CD4-positive, alpha-beta T cell treated with Interleukin-15 for 4 hours (primary cell): Measurements from ENCODE around the gene HMGCR.
"Not testable (repeated sequence)": the region's sequence is repeated elsewhere in the genome, so short reads cannot be mapped to it uniquely, and the experiment has no call there.

Source experiments
- DNase-seq: peaks from one replicate; pipeline ENCODE4 v3.0.0-alpha.2; 2020; ENCODE audit warnings: low spot score

HMGCR gene

GRCh38 chr5:75336615-75337336, at the start of gene HMGCR:
Gene HMGCR, plus strand, starts transcription at chr5:75337220. Its CDS starts 5,386 bp downstream, at chr5:75342606.
- DNase-seq, result peak; percentile 97

GRCh38 chr5:75291844-75292243, 45.2 kb upstream of the HMGCR start:
- DNase-seq, result not testable (repeated sequence)

DNA sequence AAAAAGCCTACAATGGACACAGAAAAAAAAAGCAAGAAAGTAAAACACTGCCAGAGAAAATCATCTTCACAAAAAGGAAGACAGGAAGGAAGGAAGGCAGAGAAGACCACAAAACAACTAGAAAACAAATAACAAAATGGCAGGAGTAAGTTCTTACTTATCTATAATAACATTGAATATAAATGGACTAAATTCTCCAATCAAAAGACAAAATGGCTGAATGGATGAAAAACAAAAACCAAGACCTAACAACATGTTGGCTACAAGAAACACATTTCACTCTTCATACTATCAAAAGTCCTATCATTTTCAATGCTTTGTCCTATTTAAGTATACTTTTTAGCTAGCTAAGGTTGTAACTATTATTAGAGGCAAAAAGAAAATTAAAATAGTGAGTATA, 36.9 kb upstream of the HMGCR start:
- no peak for DNase-seq

DNA sequence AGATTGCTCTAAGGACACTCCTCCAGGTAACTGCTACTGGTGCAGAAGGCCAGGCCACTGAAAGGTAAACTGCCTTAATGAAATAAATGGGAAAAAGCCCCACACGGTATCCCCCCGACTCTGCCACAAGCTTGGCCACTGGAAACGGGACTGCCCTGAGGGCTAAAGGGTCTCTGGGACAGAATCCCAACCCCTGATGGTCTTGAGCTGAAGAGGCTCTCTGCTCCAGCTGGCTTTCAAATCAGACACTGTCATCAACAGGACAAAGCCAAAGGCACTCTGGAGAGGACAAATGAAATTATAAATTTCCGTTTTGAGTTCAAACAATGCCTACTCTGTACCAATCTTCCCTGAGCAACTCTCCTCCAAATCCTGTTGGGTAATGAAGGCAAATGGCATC, 33.6 kb upstream of the HMGCR start:
- DNase-seq, result no peak

GRCh38 chr5:75304486-75304885, 32.5 kb upstream of the HMGCR start:
- not testable (repeated sequence) for DNase-seq

DNA sequence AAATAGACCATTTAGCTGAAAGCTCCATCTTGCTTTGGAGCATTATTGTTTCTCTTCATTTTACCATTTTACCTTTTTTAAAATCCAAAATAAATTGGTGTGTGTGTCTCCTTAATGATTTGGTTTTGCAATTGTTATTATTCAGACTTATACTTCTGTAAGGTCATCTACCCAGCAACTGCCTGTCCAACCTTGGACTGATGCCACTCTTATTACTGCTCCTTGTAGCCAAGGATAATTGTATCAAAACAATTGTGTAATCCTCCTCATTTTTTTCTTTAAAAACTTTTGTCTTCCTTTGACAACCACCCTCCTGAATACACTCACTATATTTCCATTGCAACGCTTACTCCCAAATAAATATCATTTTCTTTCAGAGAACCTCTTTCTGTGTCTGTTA, 30.3 kb upstream of the HMGCR start:
- DNase-seq, result no peak

- no peak for DNase-seq
Measured at GRCh38 chr5:75310212-75310611, 26.8 kb upstream of the HMGCR start.

- not testable (repeated sequence) for DNase-seq
Measured at GRCh38 chr5:75319148-75319547, 17.9 kb upstream of the HMGCR start.

DNA sequence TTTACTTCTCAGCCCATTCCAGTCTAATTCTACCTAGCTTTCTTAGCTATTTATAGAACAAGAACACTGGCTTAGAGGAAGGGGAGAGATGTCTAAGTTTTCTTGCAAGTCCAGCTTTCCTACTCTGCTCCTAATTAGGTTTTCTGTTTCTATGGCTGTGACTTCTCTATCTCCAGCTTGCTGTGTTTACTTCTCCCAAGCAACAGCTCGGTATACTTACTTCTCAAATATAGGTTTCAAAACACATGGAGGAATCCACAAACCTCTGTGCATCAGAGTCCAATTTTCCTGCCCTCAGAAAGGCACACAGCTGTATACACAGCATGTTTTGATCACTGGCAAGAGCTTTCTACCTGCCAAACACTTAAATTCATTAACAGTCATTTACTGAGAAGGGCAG, 17.4 kb upstream of the HMGCR start:
- no peak for DNase-seq

GRCh38 chr5:75320371-75320770, 16.6 kb upstream of the HMGCR start:
- DNase-seq, result no peak

DNA sequence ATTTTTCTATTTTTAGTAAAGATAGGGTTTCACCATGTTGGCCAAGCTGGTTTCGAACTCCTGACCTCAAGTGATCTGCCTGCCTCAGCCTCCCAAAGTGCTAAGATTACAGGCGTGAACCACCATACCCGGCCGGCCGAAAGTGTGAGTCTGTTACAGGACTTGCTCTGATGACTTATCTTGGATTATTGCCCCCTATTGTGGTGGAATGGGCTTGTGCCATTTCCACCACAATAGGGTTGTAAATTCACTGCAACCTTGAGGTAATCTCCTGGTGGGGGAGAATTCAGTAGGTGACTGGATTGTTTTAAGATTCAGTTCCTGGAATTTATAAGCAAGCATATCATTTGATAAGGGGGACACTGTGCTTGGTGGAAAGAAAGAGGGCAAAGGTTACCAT, 15.0 kb upstream of the HMGCR start:
- DNase-seq, result no peak

DNA sequence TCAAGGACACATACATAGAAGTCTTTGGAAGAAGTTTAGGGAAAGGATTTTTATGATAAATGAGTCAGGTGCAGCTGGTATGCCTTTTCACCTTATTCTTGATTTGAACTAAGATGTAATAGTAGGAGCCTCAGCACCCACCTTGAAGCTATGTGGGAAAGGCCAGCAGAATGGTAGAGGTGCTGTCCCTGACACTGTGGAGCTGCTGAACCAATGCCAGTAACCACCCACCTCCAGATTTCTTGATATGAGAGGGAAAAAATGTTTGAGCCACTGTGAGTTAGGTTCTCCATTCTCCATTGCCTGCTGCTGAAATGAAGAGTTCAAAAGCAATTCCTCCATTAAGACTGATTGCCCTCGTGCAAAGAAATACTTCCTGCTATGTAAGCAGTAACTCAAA, 12.2 kb upstream of the HMGCR start:
- no peak for DNase-seq

GRCh38 chr5:75325242-75325641, 11.8 kb upstream of the HMGCR start:
- no peak for DNase-seq

DNA sequence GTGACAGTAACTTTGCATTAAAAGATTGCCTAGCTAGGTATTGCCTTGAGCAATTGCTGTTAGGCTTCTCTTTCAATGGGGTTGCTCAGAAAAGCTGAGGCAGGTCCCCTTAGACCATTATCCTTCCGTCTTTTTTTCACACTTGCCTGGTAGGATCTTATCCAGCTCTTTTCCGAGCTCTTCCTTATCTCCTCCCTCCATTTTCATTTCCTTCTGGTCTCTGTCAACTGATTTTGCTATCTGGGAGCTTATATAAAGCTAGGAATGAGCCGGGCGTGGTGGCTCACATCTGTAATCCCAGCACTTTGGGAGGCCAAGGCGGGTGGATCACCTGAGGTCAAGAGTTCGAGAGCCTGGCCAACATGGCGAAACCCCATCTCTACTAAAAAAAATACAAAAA, 6.6 kb upstream of the HMGCR start:
- no peak for DNase-seq

- no peak for DNase-seq
Measured at GRCh38 chr5:75331095-75332090, 5.6 kb upstream of the HMGCR start.

DNA sequence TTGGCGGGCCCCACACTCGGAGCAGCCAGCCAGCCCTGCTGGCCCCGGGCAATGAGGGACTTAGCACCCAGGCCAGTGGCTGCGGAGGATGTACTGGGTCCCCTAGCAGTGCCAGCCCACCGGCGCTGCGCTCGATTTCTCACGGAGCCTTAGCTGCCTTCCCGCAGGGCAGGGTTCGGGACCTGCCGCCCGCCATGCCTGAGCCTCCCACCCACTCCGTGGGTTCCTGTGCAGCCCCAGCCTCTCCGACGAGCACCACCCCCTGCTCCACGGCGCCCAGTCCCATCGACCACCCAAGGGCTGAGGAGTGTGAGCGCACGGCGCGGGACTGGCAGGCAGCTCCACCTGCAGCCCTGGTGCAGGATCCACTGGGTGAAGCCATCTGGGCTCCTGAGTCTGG, 3.3 kb upstream of the HMGCR start:
- DNase-seq, result not testable (repeated sequence)

GRCh38 chr5:75334413-75334812, 2.6 kb upstream of the HMGCR start:
- not testable (repeated sequence) for DNase-seq

- no peak for DNase-seq
Measured at GRCh38 chr5:75335486-75335885, 1.5 kb upstream of the HMGCR start.

DNA sequence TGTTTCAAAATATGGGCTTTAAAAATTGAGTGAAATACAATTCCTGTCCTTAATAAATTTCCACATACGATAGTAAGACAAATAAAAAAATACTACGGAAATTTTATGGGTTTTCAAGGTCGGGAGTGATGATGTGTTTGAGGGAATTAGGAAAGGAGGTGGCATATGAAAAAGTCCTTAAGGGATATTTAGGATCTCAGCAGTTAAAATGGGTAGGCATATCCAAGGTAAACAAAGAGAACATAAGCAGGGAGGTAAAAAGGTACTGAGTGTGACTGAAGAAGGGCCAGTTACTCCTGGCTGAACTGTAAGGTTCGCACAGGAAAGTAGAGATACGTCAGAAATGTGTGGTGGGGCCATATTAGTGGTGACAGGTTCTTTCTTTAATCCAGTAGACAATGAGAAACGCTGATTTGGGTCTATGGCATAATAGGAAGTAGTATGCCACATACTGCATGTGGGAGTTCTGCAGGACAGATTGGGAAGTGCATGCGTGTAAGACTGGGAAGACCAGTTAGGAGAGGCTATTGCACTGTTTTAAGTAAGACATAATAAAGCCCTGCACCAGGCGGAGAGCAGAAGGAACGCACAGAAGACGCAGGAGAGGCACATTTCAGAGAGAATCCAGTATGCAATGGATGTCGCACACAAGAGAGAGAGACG, 937 bp upstream of the HMGCR start:
- peak; percentile 3 for DNase-seq

DNA sequence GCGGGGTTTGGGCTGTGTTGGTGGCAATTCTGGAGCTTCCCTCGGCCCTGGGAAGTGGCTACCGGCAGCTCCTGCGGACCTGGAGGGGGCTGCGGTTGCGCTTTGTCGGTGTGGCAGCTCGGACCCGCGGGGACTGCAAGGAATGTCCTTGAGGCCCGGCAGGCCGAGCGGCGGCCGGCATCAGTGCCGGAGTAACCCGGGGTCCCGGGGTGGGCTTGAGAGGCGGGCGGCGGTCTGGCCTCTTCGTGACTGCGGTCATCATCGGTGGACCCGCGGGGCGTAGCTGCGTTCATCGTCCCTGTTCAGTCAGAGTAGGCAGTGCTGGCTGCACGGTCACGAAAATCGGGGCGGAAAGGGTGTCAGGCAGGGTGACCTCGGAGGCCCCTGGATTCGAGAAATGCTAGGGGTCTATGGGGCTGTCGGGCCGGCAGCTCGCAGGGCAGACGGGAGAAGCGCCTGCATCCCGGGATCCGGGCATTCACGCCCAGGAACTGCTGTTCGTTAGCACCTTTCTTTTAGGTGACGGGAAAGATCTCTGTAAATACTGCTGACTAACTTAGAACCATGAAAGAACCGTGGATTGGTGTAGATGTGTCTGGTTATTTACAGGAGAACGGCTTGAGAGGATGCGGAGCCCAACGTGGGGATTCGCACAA, 474 bp downstream of the HMGCR start:
- peak; percentile 2 for DNase-seq

GRCh38 chr5:75338408-75338807, 1.4 kb downstream of the HMGCR start:
- no peak for DNase-seq
